Liver (tissue), 10 donors: ENCODE data around the gene IL17RC. TPM values are rescaled to one million over a fixed set of nuclear protein-coding genes. Genes with fewer than 3 reads are reported as not detected.

ENCODE experiments used
- DNase-seq: peaks from one replicate; pipeline ENCODE4 v3.0.0-alpha.2; 2017; ENCODE audit warnings: low spot score
- H3K27ac ChIP-seq, 2 donors: one replicate each; pipeline ENCODE4 v1.7.0; 2013; ENCODE audit warnings: inconsistent platforms in 2 of 2, low read length in 2 of 2, control low read depth in 1 of 2, low read depth in 1 of 2, mild to moderate bottlenecking in 1 of 2
- H3K27me3 ChIP-seq, 4 donors: one replicate each; pipeline versions ENCODE4 v1.6.1 to v1.7.0; 2013; ENCODE audit warnings: low read length in 3 of 4, inconsistent platforms in 1 of 4, mild to moderate bottlenecking in 1 of 4, moderate library complexity in 1 of 4; ENCODE audit not compliant: control insufficient read depth in 4 of 4, insufficient read depth in 4 of 4
- H3K36me3 ChIP-seq, 4 donors: one replicate each; pipeline versions ENCODE4 v1.6.1 to v1.7.0; 2013; ENCODE audit warnings: low read length in 3 of 4, mild to moderate bottlenecking in 3 of 4, low read depth in 1 of 4, moderate library complexity in 1 of 4; ENCODE audit not compliant: control insufficient read depth in 4 of 4, insufficient read depth in 3 of 4
- H3K4me1 ChIP-seq, 4 donors: one replicate each; pipeline versions ENCODE4 v1.6.1 to v1.7.0; 2013; ENCODE audit warnings: low read length in 3 of 4, mild to moderate bottlenecking in 3 of 4, moderate library complexity in 1 of 4; ENCODE audit not compliant: control insufficient read depth in 4 of 4, insufficient read depth in 4 of 4
- H3K4me3 ChIP-seq, 3 donors: one replicate each; pipeline versions ENCODE4 v1.6.1 to v1.7.0; 2013; ENCODE audit warnings: low read length in 3 of 3, control low read depth in 1 of 3, low read depth in 1 of 3, mild to moderate bottlenecking in 1 of 3
- H3K9ac ChIP-seq, 2 donors: one replicate each; pipeline ENCODE4 v1.7.0; 2013; ENCODE audit warnings: low read length in 2 of 2, mild to moderate bottlenecking in 2 of 2, moderate library complexity in 2 of 2, control low read depth in 1 of 2, low read depth in 1 of 2
- H3K9me3 ChIP-seq, 4 donors: one replicate each; pipeline versions ENCODE4 v1.6.1 to v1.7.0; 2013; ENCODE audit warnings: low read length in 3 of 4; ENCODE audit not compliant: control insufficient read depth in 4 of 4
- TAF1 ChIP-seq: conservative IDR thresholded peaks from 2 replicates; pipeline ENCODE4 v1.6.1; 2016; ENCODE audit warnings: antibody characterized with exemption, mild to moderate bottlenecking
- WGBS: extraction: QIAGEN DNeasy Blood & Tissue Kit; methylation state at CpG from one replicate; pipeline ENCODE4 v1.1.7; 2013; 5-methylcytosine and 5-hydroxymethylcytosine counted together
- polyA plus RNA-seq, 2 donors: library from polyadenylated mRNA; stranded (reverse) in 1 of 2; unstranded in 1 of 2; fragments of 200-250 nt in 1 of 2; fragments of >200 nt in 1 of 2; fragmentation: Nextera tagmentation in 1 of 2; extraction: Ambion mirVana in 1 of 2; gene quantifications; one replicate each; pipeline versions ENCODE4 v1.2.1 to v1.2.3, GENCODE V29; 2013 to 2015
- small RNA-seq: library from RNA; depleted of rRNA; stranded (forward); fragments of <200 nt; gene quantifications from one replicate; pipeline ENCODE3, GENCODE V24; 2014
- total RNA-seq, 2 donors: library from RNA; depleted of rRNA; stranded (reverse); fragments of >200 nt; gene quantifications; one replicate each; pipeline ENCODE4 v1.2.3, GENCODE V29; 2014
- TF ChIP-seq, protein P1 (sequence below): IDR thresholded peaks from 2 replicates; pipeline ENCODE4 v1.6.1; 2016; ENCODE audit warnings: antibody characterized with exemption
- donor health status: healthy.
- donor health status: healthy.
- donor health status: healthy.
- donor health status: healthy.
- donor health status: healthy.

IL17RC gene
- total and polyA plus RNA-seq, 4 donors, result 15.4 to 62.8 (median 25.7) TPM

DNA sequence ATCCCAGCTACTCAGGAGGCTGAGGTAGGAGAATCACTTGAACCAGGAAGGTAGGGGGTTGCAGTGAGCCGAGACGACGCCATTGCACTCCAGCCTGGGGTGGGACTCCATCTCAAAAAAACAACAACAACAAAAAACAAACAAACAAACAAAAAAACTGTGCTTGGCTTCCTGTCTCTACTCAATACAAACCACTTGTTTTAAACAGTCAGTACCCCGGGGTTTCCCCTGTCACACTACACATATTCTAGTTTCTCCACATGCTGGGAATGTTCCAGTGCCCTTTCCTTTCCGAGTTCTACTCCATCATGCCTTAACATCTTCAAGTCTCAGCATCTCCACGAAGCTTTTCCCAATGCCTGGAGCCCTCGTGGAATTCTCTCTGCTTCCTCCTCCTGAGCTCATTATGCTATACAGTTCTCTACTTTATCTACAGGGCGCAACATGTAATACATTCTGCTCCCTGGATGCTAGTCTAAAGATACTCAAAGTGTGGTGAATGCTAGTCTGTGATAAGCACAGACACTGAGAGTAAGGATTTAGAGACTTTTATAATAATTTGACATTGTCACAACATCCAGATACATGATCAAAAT lies 61.9 kb downstream of the IL17RC start:
- no peak for DNase-seq
- H3K4me3 ChIP-seq, result no peak overlapping the region
- H3K9me3 ChIP-seq, result no peaks in the 10 kb centered on the region
- no peaks in the 10 kb centered on the region for H3K27me3 ChIP-seq
- H3K4me1 ChIP-seq, result peaks cover 2 to 19% (median 7%) of the 10 kb centered on the region in 4 donors
- peaks cover 0 to 15% (median 10%) of the 10 kb centered on the region in 4 donors for H3K36me3 ChIP-seq
- TF ChIP-seq TAF1, result no peak
- 95% methylated on average over 8 of the region's 8 CpGs for WGBS
- H3K9ac ChIP-seq, result no peak overlapping the region
- H3K27ac ChIP-seq, result no peak overlapping the region

- peaks cover 2 to 22% (median 11%) of the 10 kb centered on the region in 4 donors for H3K4me1 ChIP-seq
- no peaks in the 10 kb centered on the region for H3K27me3 ChIP-seq
- H3K9me3 ChIP-seq, result no peaks in the 10 kb centered on the region
- peaks cover 0 to 10% (median 4%) of the 10 kb centered on the region in 4 donors for H3K36me3 ChIP-seq
- TF ChIP-seq, protein P1, sequence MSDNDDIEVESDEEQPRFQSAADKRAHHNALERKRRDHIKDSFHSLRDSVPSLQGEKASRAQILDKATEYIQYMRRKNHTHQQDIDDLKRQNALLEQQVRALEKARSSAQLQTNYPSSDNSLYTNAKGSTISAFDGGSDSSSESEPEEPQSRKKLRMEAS, result no peak
- no peak overlapping the region for H3K4me3 ChIP-seq
- DNase-seq, result no peak
- H3K27ac ChIP-seq, result no peak overlapping the region
- 97% methylated on average over 2 of the region's 2 CpGs for WGBS
- no peak overlapping the region for H3K9ac ChIP-seq
These were observed 63.4 kb downstream of the IL17RC start for GRCh38 chr3:9980251-9980650.

Small RNA genes lying within 50 kb of the gene (small RNA-seq; reads per million reads assigned to genes)
- gene RNU6-882P, result not detected

Other genes starting within 250 kb of the IL17RC start
- gene CPNE9, start 213.3 kb upstream of the IL17RC start, total RNA-seq, result not detected
- gene CPNE9, start 213.3 kb upstream of the IL17RC start, polyA plus RNA-seq, result not detected
- gene BRPF1, start 185.4 kb upstream of the IL17RC start, total RNA-seq, result 10 to 100 TPM in 1 of 2 donors, 1 to 10 TPM in 1; 9.4 to 11.2 TPM
- 1 to 10 TPM; 2.0 to 3.5 TPM for gene BRPF1, start 185.4 kb upstream of the IL17RC start, polyA plus RNA-seq
- gene OGG1, start 167.1 kb upstream of the IL17RC start, total RNA-seq, result 10 to 100 TPM in 1 of 2 donors, 1 to 10 TPM in 1; 9.1 to 19.8 TPM
- 10 to 100 TPM in 1 of 2 donors, 1 to 10 TPM in 1; 8.9 to 10.8 TPM for gene OGG1, start 167.1 kb upstream of the IL17RC start, polyA plus RNA-seq
- 10 to 100 TPM; 13.8 to 17.3 TPM for gene CAMK1, start 147.2 kb upstream of the IL17RC start, total RNA-seq
- gene CAMK1, start 147.2 kb upstream of the IL17RC start, polyA plus RNA-seq, result 10 to 100 TPM; 16.0 to 20.1 TPM
- 10 to 100 TPM; 20.7 to 22.3 TPM for gene TADA3, start 124.6 kb upstream of the IL17RC start, total RNA-seq
- 10 to 100 TPM; 16.2 to 27.8 TPM for gene TADA3, start 124.6 kb upstream of the IL17RC start, polyA plus RNA-seq
- 10 to 100 TPM; 53.3 to 53.6 TPM for gene ARPC4, start 124.0 kb upstream of the IL17RC start, total RNA-seq
- gene ARPC4, start 124.0 kb upstream of the IL17RC start, polyA plus RNA-seq, result 10 to 100 TPM; 22.1 to 51.8 TPM
- gene TTLL3, start 106.8 kb upstream of the IL17RC start, total RNA-seq, result 10 to 100 TPM in 1 of 2 donors, 1 to 10 TPM in 1; 4.9 to 19.6 TPM
- gene TTLL3, start 106.8 kb upstream of the IL17RC start, polyA plus RNA-seq, result 1 to 10 TPM; 2.8 to 8.0 TPM
- 10 to 100 TPM; 14.4 to 17.3 TPM for gene RPUSD3, start 73.1 kb upstream of the IL17RC start, total RNA-seq
- gene RPUSD3, start 73.1 kb upstream of the IL17RC start, polyA plus RNA-seq, result 10 to 100 TPM; 20.3 to 22.7 TPM
- gene CIDEC, start 36.8 kb upstream of the IL17RC start, total RNA-seq, result under 1 TPM in 1 of 2 donors, not detected in 1; 0.59 TPM
- gene CIDEC, start 36.8 kb upstream of the IL17RC start, polyA plus RNA-seq, result 1 to 10 TPM in 1 of 2 donors, under 1 TPM in 1; 0.28 to 4.2 TPM
- 10 to 100 TPM; 18.0 to 29.3 TPM for gene JAGN1, start 26.5 kb upstream of the IL17RC start, total RNA-seq
- gene JAGN1, start 26.5 kb upstream of the IL17RC start, polyA plus RNA-seq, result 10 to 100 TPM; 32.0 to 46.8 TPM
- gene IL17RE, start 14.2 kb upstream of the IL17RC start, total RNA-seq, result 1 to 10 TPM; 1.1 to 2.1 TPM
- under 1 TPM; 0.42 to 0.71 TPM for gene IL17RE, start 14.2 kb upstream of the IL17RC start, polyA plus RNA-seq
- 10 to 100 TPM; 12.6 to 29.5 TPM for gene CRELD1, start 16.7 kb downstream of the IL17RC start, total RNA-seq
- 10 to 100 TPM; 20.5 to 31.1 TPM for gene CRELD1, start 16.7 kb downstream of the IL17RC start, polyA plus RNA-seq
- under 1 TPM; 0.25 to 0.79 TPM for gene PRRT3, start 35.3 kb downstream of the IL17RC start, total RNA-seq
- under 1 TPM; 0.14 to 0.22 TPM for gene PRRT3, start 35.3 kb downstream of the IL17RC start, polyA plus RNA-seq
- gene EMC3, start 69.7 kb downstream of the IL17RC start, total RNA-seq, result 10 to 100 TPM; 54.0 to 71.4 TPM
- 10 to 100 TPM; 77.2 to 81.3 TPM for gene EMC3, start 69.7 kb downstream of the IL17RC start, polyA plus RNA-seq
- 10 to 100 TPM in 1 of 2 donors, under 1 TPM in 1; 0.84 to 24.6 TPM for gene FANCD2, start 109.3 kb downstream of the IL17RC start, total RNA-seq
- under 1 TPM; 0.76 to 0.84 TPM for gene FANCD2, start 109.3 kb downstream of the IL17RC start, polyA plus RNA-seq
- gene FANCD2OS, start 191.2 kb downstream of the IL17RC start, total RNA-seq, result not detected
- not detected for gene FANCD2OS, start 191.2 kb downstream of the IL17RC start, polyA plus RNA-seq
- 10 to 100 TPM; 28.3 to 56.2 TPM for gene BRK1, start 198.6 kb downstream of the IL17RC start, total RNA-seq
- 10 to 100 TPM; 79.6 to 82.2 TPM for gene BRK1, start 198.6 kb downstream of the IL17RC start, polyA plus RNA-seq
- 10 to 100 TPM; 28.3 to 33.6 TPM for gene VHL, start 224.7 kb downstream of the IL17RC start, total RNA-seq
- gene VHL, start 224.7 kb downstream of the IL17RC start, polyA plus RNA-seq, result 1 to 10 TPM; 5.6 to 8.3 TPM
- gene IRAK2, start 247.8 kb downstream of the IL17RC start, total RNA-seq, result 1 to 10 TPM; 7.1 to 9.3 TPM
- gene IRAK2, start 247.8 kb downstream of the IL17RC start, polyA plus RNA-seq, result 1 to 10 TPM; 2.7 to 4.6 TPM